HG02610 (cell line): ENCODE data around the gene PFN4.
"Not testable (repeated sequence)": the region's sequence is repeated elsewhere in the genome, so short reads cannot be mapped to it uniquely, and the experiment has no call there.

Experiments
- ATAC-seq: cut with Tn5 transposase; IDR thresholded peaks from one replicate; pipeline ENCODE4 v1.9.1; 2021; ENCODE audit warnings: mild to moderate bottlenecking, moderate library complexity; ENCODE audit not compliant: unreplicated experiment

PFN4 gene, protein sequence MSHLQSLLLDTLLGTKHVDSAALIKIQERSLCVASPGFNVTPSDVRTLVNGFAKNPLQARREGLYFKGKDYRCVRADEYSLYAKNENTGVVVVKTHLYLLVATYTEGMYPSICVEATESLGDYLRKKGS

GRCh38 chr2:24123195-24123921 is at the start of gene PFN4, which contains the start of gene FAM228B:
Gene PFN4 (minus strand): TSS chr2:24123334. CDS start chr2:24122535, 799 bp downstream.
Gene FAM228B (plus strand): TSS chr2:24123469. CDS start chr2:24124362, 893 bp downstream.
- peak; percentile 89 for ATAC-seq

GRCh38 chr2:24169023-24169422 is 45.9 kb upstream of the PFN4 start:
- ATAC-seq: no peak

DNA sequence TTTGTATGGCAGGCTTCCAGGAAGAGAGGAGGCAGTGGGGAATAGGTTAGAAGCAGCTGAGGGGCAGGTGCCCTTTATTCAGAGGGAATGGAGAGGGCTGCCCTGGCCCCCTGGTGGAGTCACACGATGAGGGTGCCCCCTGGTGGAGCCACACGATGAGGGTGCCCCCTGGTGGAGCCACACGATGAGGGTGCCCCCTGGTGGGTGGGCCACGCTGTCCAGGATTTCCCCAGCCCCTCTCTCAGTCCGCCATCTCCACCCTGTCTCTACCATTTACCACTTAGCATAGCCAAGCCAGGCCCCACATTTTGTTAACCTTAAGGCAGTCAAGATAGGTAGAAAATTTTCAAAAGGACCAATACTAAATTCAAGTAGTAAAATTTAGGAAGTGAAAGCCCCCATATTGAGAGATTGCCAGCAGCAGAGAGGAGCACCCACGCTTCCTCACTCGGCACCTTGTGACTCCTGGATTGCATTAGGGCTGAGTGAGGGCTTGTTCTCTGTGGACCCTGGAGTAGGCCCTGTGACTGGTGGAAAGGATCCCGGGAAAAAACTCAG is 41.4 kb upstream of the PFN4 start:
- no peak for ATAC-seq

GRCh38 chr2:24163601-24164000 is 40.5 kb upstream of the PFN4 start:
- ATAC-seq: no peak

DNA sequence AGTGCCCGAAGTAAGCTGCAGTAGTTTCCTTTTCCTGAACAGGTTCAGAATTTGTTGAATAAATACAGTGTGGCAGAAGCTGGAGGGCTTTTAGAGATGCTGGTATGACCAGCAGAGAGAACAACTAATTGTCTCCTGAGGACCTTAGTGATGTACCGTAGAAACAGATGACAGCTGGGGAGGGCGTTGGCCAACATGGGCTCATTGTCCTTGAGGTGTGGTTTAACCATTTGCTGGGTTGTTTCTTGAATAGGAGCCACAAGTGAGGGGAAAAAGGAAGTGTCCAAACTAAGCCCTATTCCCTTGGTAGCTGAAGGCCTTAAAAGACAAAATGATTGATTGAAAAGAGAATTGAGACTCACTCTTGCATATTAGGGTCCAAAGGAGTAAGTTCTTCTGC is 40.1 kb upstream of the PFN4 start:
- ATAC-seq: no peak

GRCh38 chr2:24162494-24162893 is 39.4 kb upstream of the PFN4 start:
- no peak for ATAC-seq

DNA sequence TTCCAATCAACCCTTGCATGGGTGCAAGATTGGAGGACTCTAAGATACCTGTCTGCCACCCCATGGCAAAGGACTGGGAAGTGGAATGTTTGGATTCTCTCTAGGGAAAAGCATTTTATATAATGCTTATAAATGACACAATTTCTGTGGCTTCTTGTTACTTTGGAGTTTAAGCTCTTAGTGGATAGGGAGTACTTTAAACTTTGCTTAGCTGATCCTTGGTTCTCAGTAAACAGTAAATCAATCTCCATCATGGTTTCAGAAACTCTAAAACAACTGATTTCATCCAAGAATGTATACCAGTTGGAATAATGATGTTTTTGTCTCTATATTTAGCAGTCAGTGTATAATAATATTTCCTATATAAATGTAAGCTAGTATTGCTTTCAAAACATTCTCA is 37.6 kb upstream of the PFN4 start:
- ATAC-seq: no peak

- no peak for ATAC-seq
These were observed 36.6 kb upstream of the PFN4 start for GRCh38 chr2:24159708-24160107.

GRCh38 chr2:24158131-24158530 is 35.0 kb upstream of the PFN4 start:
- no peak for ATAC-seq

DNA sequence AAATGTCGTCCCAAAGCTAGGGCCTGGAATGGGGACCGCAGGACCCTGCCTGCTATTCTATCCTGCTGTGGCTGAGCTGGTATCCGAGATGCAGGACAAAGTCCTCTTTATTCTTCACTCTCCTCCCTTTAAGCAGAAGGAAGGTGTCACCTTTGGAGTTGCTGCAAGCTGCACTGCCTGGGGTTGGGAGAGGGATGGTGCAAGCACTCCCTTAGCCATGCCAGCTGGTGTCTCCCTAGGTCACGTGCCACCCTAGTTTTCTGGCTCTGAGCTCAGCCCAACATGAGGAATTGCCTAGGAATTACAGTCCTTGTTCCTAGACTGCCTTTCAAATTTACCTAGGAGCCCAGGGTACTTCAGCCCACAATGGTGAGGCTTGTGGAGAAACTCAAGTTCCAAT is 30.3 kb upstream of the PFN4 start:
- ATAC-seq: no peak

- no peak for ATAC-seq
These were observed 29.5 kb upstream of the PFN4 start for GRCh38 chr2:24152413-24153197.

- no peak for ATAC-seq
These were observed 24.2 kb upstream of the PFN4 start for GRCh38 chr2:24147364-24147763.

- ATAC-seq: not testable (repeated sequence)
These were observed 17.2 kb upstream of the PFN4 start for GRCh38 chr2:24140305-24140704.

GRCh38 chr2:24132543-24132942 is 9.4 kb upstream of the PFN4 start:
- no peak for ATAC-seq

DNA sequence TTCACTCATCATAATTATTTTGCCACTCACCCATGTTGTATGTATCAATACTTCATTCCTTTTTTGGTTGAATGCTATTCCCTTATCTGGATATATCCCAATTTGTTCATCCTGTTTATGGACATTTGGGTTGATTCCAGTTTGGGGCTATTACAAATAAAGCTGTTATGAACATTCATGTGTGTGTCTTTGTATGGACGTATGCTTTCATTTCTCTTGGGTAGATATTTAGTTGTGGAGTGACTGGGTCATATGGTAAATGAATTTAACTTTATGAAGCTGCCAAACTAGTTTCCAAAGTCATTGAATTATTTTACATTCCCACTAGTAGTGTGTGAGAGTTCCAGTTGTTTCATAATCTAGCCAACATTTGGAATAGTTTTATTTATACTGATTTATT is 2.8 kb upstream of the PFN4 start:
- ATAC-seq: no peak

DNA sequence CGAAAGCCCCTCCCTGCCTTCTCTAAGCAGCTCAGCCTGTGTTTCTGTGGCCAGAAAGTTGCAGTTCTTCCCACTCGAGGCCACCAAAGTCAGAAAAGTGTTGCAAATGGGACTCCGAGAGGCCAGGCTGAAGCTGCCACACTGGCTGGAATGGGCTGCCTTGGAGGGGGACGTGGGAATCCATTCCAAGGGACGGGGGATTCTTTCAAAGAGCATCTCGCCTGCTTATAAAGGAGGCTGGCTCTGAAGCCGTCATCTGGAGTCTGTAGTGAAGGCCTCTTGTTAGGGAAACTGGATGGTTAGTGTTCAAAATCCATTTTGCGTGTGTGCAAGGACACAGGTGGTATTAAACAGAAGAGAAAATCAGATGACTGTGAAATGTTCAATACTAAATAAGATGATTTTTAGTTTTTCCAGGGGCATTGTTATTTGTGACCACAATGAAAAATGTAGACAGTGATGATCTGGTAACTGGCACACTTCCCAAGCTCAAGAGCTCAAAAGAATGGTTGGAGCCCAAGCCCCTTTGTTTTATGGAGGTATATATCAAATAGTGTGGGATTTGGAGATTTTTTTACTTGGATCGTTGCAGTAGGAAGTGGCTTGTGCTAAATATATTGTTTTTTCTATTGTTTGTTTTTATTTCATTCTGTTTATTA is 917 bp upstream of the PFN4 start:
- ATAC-seq: no peak

GRCh38 chr2:24122366-24123194 is 554 bp downstream of the PFN4 start:
- ATAC-seq: no peak

DNA sequence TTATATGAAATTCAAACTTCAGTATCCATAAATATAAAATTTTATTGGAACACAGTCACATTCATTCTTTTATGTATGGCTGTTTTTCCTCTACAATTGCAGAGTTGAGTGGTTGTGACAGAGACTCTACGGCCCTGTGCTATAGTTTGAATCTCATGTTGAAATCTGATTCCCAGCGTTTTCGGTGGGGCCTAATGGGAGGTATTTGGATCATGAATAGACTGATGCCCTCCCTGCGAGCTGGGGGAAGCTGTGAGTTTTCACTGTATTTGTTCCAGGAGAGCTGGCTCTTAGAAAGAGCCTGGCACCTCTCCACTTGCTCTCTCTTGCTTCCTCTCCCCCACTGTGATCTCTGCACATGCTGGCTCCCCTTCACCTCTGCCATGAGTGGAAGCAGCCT is 1.7 kb downstream of the PFN4 start:
- no peak for ATAC-seq

- ATAC-seq: no peak
These were observed 2.1 kb downstream of the PFN4 start for GRCh38 chr2:24121066-24121465.

DNA sequence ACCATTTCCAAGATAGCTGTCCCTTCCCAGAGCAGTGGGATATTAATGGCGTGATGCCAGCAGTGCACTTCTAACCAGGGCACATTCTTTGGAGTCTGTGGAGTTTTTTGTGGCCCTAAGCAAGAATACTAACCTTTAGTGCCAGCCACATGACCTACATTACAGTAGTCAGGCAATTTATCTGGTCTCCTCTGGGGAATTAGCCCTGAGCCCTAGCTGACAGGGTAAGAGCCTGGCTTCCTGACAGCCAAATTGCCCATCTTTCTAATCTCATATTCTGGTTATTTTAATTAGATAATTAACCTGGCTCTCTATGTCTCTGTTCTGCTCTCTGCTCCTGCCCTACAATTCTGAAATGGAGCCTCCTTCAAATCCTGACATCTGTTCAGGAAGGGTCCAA is 5.2 kb downstream of the PFN4 start:
- ATAC-seq: no peak
